SU-DHL-6 (cell line): Measurements from ENCODE around the gene BMPR1A.
"Not testable (repeated sequence)": the region's sequence is repeated elsewhere in the genome, so short reads cannot be mapped to it uniquely, and the experiment has no call there.

Experiments used
- H2AFZ ChIP-seq: fragments of 200-600 bp; sonication (generic); 2 replicates; pipeline ENCODE4 v1.6.1; 2014; ENCODE audit warnings: low read depth, mild to moderate bottlenecking, moderate library complexity, mixed read lengths, antibody characterized with exemption, low read length; ENCODE audit not compliant: severe bottlenecking
- H3F3A ChIP-seq: fragments of 200-600 bp; shearing (Covaris generic); 2 replicates; pipeline ENCODE4 v1.6.0; 2016; ENCODE audit warnings: antibody characterized with exemption, mild to moderate bottlenecking; ENCODE audit not compliant: insufficient read depth
- H3K27ac ChIP-seq: fragments of 200-600 bp; sonication (generic); 2 replicates; pipeline ENCODE4 v1.5.1; 2016; ENCODE audit warnings: low read depth, mild to moderate bottlenecking, low read length, moderate library complexity, mixed read lengths
- H3K27me3 ChIP-seq: fragments of 200-600 bp; sonication (generic), shearing (Covaris generic); 2 replicates; pipeline ENCODE4 v1.6.0; 2014; ENCODE audit warnings: mild to moderate bottlenecking, low read length
- H3K36me3 ChIP-seq: fragments of 200-600 bp; sonication (generic); 2 replicates; pipeline ENCODE4 v1.6.1; 2014; ENCODE audit warnings: mild to moderate bottlenecking, low read length, mixed read lengths
- H3K4me2 ChIP-seq: fragments of 300-600, 200-600 bp; shearing (Covaris generic), sonication (generic); 2 replicates; pipeline ENCODE4 v1.6.0; 2014; ENCODE audit warnings: low read length, low read depth, mild to moderate bottlenecking; ENCODE audit not compliant: poor library complexity, severe bottlenecking
- H3K4me3 ChIP-seq: fragments of 200-600 bp; sonication (generic); 2 replicates; pipeline ENCODE4 v1.5.1; 2014; ENCODE audit warnings: antibody characterized with exemption, low read length, mild to moderate bottlenecking, mixed read lengths; ENCODE audit not compliant: insufficient read depth, poor library complexity, severe bottlenecking
- H3K79me2 ChIP-seq: fragments of 200-600 bp; sonication (generic); 2 replicates; pipeline ENCODE4 v1.6.1; 2014; ENCODE audit warnings: mild to moderate bottlenecking, low read length, moderate library complexity; ENCODE audit not compliant: insufficient read depth
- H3K9ac ChIP-seq: fragments of 200-600 bp; sonication (generic); 2 replicates; pipeline ENCODE4 v1.7.0; 2014; ENCODE audit warnings: mild to moderate bottlenecking, low read length
- H3K9me2 ChIP-seq: fragments of 200-600 bp; sonication (generic); replicated peaks from 2 replicates; pipeline ENCODE4 v1.6.1; 2014; ENCODE audit warnings: low read length; ENCODE audit not compliant: insufficient read depth
- H3K9me3 ChIP-seq: fragments of 200-600 bp; sonication (generic); 2 replicates; pipeline ENCODE4 v1.6.1; 2014; ENCODE audit warnings: low read length, mixed read lengths; ENCODE audit not compliant: insufficient read depth
- H4K20me1 ChIP-seq: fragments of 200-600 bp; sonication (generic); 2 replicates; pipeline ENCODE4 v1.6.1; 2014; ENCODE audit warnings: low read depth, mild to moderate bottlenecking, antibody characterized with exemption, low read length, moderate library complexity, mixed read lengths
- EZH2phosphoT487 ChIP-seq: fragments of 200-600 bp; sonication (generic), shearing (Covaris generic); conservative IDR thresholded peaks from 2 replicates; pipeline ENCODE4 v1.6.1; 2018; ENCODE audit warnings: mild to moderate bottlenecking, antibody characterized with exemption, low read length, moderate library complexity, mixed read lengths
- TF ChIP-seq, protein P1 (sequence below): fragments of 200-600 bp; sonication (generic); IDR thresholded peaks from one replicate; pipeline ENCODE4 v1.5.1; 2017; ENCODE audit warnings: antibody characterized with exemption, mild to moderate bottlenecking, low read length, moderate library complexity; ENCODE audit not compliant: insufficient read depth, poor library complexity, severe bottlenecking

The BMPR1A gene

DNA sequence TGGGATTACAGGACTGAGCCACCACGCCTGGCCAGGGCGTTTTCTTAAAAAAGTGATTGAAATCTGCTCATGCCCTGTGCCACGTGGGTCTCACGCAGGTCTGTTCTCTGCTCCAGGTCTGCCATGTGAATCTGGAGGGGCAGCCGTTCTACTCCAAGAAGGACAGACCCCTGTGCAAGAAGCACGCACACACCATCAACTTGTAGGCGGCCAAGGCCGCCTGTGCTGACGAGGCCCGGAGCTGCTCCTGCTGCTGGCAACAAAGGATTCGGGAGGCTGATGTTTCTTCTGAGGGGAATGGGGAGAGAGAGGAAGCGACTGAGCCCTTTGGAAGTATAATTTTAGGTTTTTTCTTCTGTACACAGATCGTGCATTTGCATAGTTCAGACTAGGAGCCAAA lies 23.6 kb upstream of the BMPR1A start:
- H3K9me3 ChIP-seq, result no peaks in the 10 kb centered on the region

GRCh38 chr10:86733260-86733671 lies 23.2 kb upstream of the BMPR1A start:
- no peak for TF ChIP-seq EZH2phosphoT487
- TF ChIP-seq, protein P1, sequence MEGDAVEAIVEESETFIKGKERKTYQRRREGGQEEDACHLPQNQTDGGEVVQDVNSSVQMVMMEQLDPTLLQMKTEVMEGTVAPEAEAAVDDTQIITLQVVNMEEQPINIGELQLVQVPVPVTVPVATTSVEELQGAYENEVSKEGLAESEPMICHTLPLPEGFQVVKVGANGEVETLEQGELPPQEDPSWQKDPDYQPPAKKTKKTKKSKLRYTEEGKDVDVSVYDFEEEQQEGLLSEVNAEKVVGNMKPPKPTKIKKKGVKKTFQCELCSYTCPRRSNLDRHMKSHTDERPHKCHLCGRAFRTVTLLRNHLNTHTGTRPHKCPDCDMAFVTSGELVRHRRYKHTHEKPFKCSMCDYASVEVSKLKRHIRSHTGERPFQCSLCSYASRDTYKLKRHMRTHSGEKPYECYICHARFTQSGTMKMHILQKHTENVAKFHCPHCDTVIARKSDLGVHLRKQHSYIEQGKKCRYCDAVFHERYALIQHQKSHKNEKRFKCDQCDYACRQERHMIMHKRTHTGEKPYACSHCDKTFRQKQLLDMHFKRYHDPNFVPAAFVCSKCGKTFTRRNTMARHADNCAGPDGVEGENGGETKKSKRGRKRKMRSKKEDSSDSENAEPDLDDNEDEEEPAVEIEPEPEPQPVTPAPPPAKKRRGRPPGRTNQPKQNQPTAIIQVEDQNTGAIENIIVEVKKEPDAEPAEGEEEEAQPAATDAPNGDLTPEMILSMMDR, result no peak

More for the DNA sequence above, 23.6 kb upstream of the BMPR1A start:
- Histone ChIP-seq H3K4me3 (no peak overlapping the region), H3K79me2 (no peaks in the 10 kb centered on the region), H3K27me3 (no peaks in the 10 kb centered on the region; the same call in 1 of the 2 replicates), H4K20me1 (no peaks in the 10 kb centered on the region), H3K4me2 (no peak overlapping the region), H3F3A (no peaks in the 10 kb centered on the region), H3K9ac (no peak overlapping the region), H3K36me3 (no peaks in the 10 kb centered on the region), H2AFZ (no peak overlapping the region), H3K9me2 (no peaks in the 10 kb centered on the region), H3K27ac (no peak overlapping the region)
- TF ChIP-seq, protein P1, result no peak
- no peak for TF ChIP-seq EZH2phosphoT487

DNA sequence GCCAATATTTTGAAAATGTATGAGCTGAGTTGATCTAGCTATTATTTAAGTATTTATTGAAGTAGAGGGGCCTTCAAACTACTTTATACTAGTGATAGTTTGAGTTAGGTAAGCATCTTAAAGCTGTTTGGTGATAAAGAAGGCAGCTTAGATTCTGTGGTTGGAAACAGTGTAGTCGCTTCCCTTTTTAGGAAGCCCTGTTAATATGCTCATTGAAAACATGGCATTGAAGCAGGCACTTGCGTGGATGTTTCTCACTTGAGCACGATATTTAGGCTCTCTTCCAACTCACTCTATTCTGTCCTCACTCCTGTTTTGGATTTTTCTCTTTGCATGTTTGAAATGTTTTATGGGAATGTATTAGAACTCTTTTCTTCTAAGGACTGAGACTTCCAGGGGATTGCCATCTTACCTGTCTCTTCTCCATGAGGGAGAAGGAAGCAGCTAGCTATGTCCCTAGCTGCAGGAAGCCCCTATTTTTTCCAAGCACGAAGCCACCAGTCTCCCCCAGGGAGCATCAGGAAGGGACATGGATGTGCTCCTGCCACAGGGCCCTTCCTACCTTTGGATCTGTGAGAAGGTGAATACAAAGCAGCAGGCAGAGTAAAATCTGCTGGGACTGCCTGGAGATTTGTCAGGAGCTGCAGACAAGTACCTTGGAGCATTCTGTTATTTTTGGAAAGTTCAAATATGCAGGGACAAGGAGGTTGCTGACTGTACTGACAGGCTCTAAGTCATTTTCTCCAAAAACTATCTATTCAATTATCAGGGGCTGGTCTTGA lies 22.0 kb upstream of the BMPR1A start:
- Histone ChIP-seq H3K4me2 (no peak overlapping the region), H3K79me2 (no peaks in the 10 kb centered on the region), H3F3A (no peaks in the 10 kb centered on the region), H3K36me3 (no peaks in the 10 kb centered on the region), H3K4me3 (no peak overlapping the region), H3K9me2 (no peaks in the 10 kb centered on the region), H4K20me1 (no peaks in the 10 kb centered on the region), H3K27me3 (no peaks in the 10 kb centered on the region), H2AFZ (no peak overlapping the region), H3K9ac (no peak overlapping the region), H3K27ac (no peak overlapping the region), H3K9me3 (no peaks in the 10 kb centered on the region)
- TF ChIP-seq, protein P1, result no peak
- TF ChIP-seq EZH2phosphoT487, result no peak

More at GRCh38 chr10:86733260-86733671, 23.2 kb upstream of the BMPR1A start:
- Histone ChIP-seq H3K27me3 (no peaks in the 10 kb centered on the region), H3K9me3 (no peaks in the 10 kb centered on the region), H3K36me3 (no peaks in the 10 kb centered on the region), H3K9ac (no peak overlapping the region), H2AFZ (no peak overlapping the region), H3K4me3 (no peak overlapping the region), H3K9me2 (no peaks in the 10 kb centered on the region), H3K27ac (no peak overlapping the region), H3K79me2 (no peaks in the 10 kb centered on the region), H3K4me2 (no peak overlapping the region), H4K20me1 (no peaks in the 10 kb centered on the region), H3F3A (no peaks in the 10 kb centered on the region)

DNA sequence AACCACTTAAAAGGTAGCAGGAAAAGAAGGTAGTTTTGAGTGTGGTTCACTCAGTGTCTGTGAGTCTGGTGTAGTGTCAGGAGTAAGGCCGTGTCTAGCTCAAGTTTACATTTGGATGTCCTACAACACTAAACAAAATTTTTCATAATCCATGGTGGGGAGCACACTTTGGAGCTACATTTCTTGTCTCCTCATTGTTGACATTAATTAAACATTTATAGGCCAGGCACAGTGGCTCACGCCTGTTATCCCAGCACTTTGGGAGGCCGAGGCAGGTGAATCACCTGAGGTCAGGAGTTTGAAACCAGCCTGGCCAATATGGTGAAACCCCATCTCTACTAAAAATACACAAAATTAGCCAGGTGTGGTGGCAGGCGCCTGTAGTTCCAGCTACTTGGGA lies 21.1 kb upstream of the BMPR1A start:
- not testable (repeated sequence) for H3K9me2 ChIP-seq, H3K4me2 ChIP-seq, H3K36me3 ChIP-seq, H3F3A ChIP-seq, H4K20me1 ChIP-seq, H3K79me2 ChIP-seq, H3K27ac ChIP-seq, H3K9ac ChIP-seq, H2AFZ ChIP-seq, H3K4me3 ChIP-seq, H3K27me3 ChIP-seq, H3K9me3 ChIP-seq
